H1 (cell line): ENCODE results near the gene CTBP2. TPM values are rescaled to one million over a fixed set of nuclear protein-coding genes. Genes with fewer than 3 reads are reported as not detected.

Source experiments
- CTCF ChIA-PET: fragments of 300-600 bp; sonication (Branson Sonifier 250); formaldehyde crosslinking; loops from one replicate; lab custom pipeline; 2021; ENCODE audit not compliant: partially characterized antibody; lab: Charles Lee
- POLR2A ChIA-PET: fragments of 300-600 bp; sonication (Branson Sonifier 250); formaldehyde crosslinking; loops from one replicate; lab custom pipeline; 2021; ENCODE audit warnings: inconsistent platforms; ENCODE audit not compliant: partially characterized antibody; lab: Charles Lee
- DNase-seq, 2 experiments: peaks; one replicate each; pipeline versions ENCODE4 v3.0.0 to v3.0.0-alpha.2; 2010 to 2022; ENCODE audit warnings: low spot score in 2 of 2, low read depth in 1 of 2, mixed read lengths in 1 of 2
- FAIRE-seq: peaks from 2 replicates; lab custom pipeline; 2011; peaks lifted over from hg19 to GRCh38; lab: Jason Lieb, UNC
- H2AFZ ChIP-seq: 2 replicates; pipeline ENCODE4 v1.8.1; 2012; ENCODE audit warnings: low read length, inconsistent platforms
- H2AK5ac ChIP-seq: 2 replicates; pipeline ENCODE4 v1.6.1; 2013; ENCODE audit warnings: low read depth, low read length
- H2BK120ac ChIP-seq: replicated peaks from 2 replicates; pipeline ENCODE3; 2013; ENCODE audit warnings: low read depth, low read length, inconsistent platforms
- H2BK12ac ChIP-seq: 2 replicates; pipeline ENCODE4 v1.6.1; 2013; ENCODE audit warnings: low read depth, low read length
- H2BK15ac ChIP-seq: 2 replicates; pipeline ENCODE4 v1.6.1; 2013; ENCODE audit warnings: low read length
- H2BK20ac ChIP-seq: 2 replicates; pipeline ENCODE4 v1.6.1; 2013; ENCODE audit warnings: low read length
- H2BK5ac ChIP-seq: 2 replicates; pipeline ENCODE4 v1.6.1; 2013; ENCODE audit warnings: low read depth, low read length
- H3K14ac ChIP-seq: 2 replicates; pipeline ENCODE4 v1.6.1; 2013; ENCODE audit warnings: inconsistent platforms; ENCODE audit not compliant: insufficient read length
- H3K18ac ChIP-seq: 2 replicates; pipeline ENCODE4 v1.6.1; 2013; ENCODE audit warnings: low read length; ENCODE audit errors: extremely low read depth
- H3K23ac ChIP-seq: 2 replicates; pipeline ENCODE4 v1.6.1; 2013; ENCODE audit warnings: inconsistent platforms; ENCODE audit not compliant: insufficient read length
- H3K23me2 ChIP-seq: 2 replicates; pipeline ENCODE4 v1.6.1; 2013; ENCODE audit warnings: low read depth, low read length
- H3K27ac ChIP-seq: 2 replicates; pipeline ENCODE4 v1.6.1; 2011; ENCODE audit warnings: low read depth, low read length, inconsistent platforms
- H3K27me3 ChIP-seq, 4 experiments: replicated peaks in 1 of 4; 1 replicate in 1 of 4; 2 replicates in 3 of 4; pipeline versions ENCODE4 v1.6.1 to v1.8.1; 2011 to 2013; ENCODE audit warnings: low read length in 3 of 4, mild to moderate bottlenecking in 3 of 4, inconsistent platforms in 2 of 4, mixed read lengths in 2 of 4, moderate library complexity in 1 of 4; ENCODE audit not compliant: control insufficient read depth in 3 of 4, insufficient read depth in 3 of 4; ENCODE audit errors: extremely low read depth in 1 of 4
- H3K36me3 ChIP-seq, 4 experiments: 2 replicates each; pipeline versions ENCODE4 v1.6.1 to v1.8.1; 2011 to 2013; ENCODE audit warnings: mild to moderate bottlenecking in 4 of 4, low read length in 3 of 4, moderate library complexity in 2 of 4, control low read depth in 1 of 4, inconsistent platforms in 1 of 4; ENCODE audit not compliant: insufficient read depth in 4 of 4, control insufficient read depth in 2 of 4
- H3K4ac ChIP-seq: replicated peaks from 2 replicates; pipeline ENCODE3; 2013; ENCODE audit warnings: low read length, low read depth, mixed read lengths, inconsistent platforms; ENCODE audit not compliant: insufficient read length
- H3K4me1 ChIP-seq, 4 experiments: replicated peaks in 1 of 4; 1 replicate in 1 of 4; 2 replicates in 3 of 4; pipeline versions ENCODE4 v1.6.1 to v1.8.1; 2011 to 2013; ENCODE audit warnings: low read length in 3 of 4, inconsistent platforms in 2 of 4, mixed read lengths in 1 of 4; ENCODE audit not compliant: insufficient read depth in 4 of 4, control insufficient read depth in 3 of 4
- H3K4me2 ChIP-seq, 2 experiments: 2 replicates each; pipeline versions ENCODE4 v1.6.1 to v1.8.1; 2011 to 2013; ENCODE audit warnings: low read depth in 2 of 2, low read length in 2 of 2, control low read depth in 1 of 2, inconsistent platforms in 1 of 2, mild to moderate bottlenecking in 1 of 2; ENCODE audit not compliant: insufficient read depth in 1 of 2
- H3K4me3 ChIP-seq, 4 experiments: fragments of 200-600, 300-600 bp in 1 of 4; sonication (generic), shearing (Covaris generic), sonication (Bioruptor Twin) in 1 of 4; 2 replicates each; pipeline versions ENCODE4 v1.5.1 to v1.8.1; 2011 to 2016; ENCODE audit warnings: low read length in 4 of 4, low read depth in 3 of 4, control low read depth in 2 of 4, inconsistent platforms in 2 of 4, mild to moderate bottlenecking in 2 of 4, mixed read lengths in 1 of 4, moderate library complexity in 1 of 4; ENCODE audit not compliant: insufficient read depth in 2 of 4; ENCODE audit errors: extremely low read depth in 1 of 4
- H3K56ac ChIP-seq: replicated peaks from 2 replicates; pipeline ENCODE3; 2013; ENCODE audit warnings: low read depth, mild to moderate bottlenecking, mixed read lengths, low read length, inconsistent platforms; ENCODE audit not compliant: insufficient read length
- H3K79me1 ChIP-seq: 2 replicates; pipeline ENCODE4 v1.6.1; 2013; ENCODE audit warnings: low read depth, low read length, control low read depth
- H3K79me2 ChIP-seq, 2 experiments: 2 replicates each; pipeline versions ENCODE4 v1.6.1 to v1.8.1; 2012 to 2013; ENCODE audit warnings: low read length in 2 of 2, mild to moderate bottlenecking in 2 of 2, inconsistent platforms in 1 of 2; ENCODE audit not compliant: insufficient read depth in 2 of 2, control insufficient read depth in 1 of 2
- H3K9ac ChIP-seq, 4 experiments: replicated peaks in 1 of 4; 1 replicate in 1 of 4; 2 replicates in 3 of 4; pipeline versions ENCODE4 v1.6.1 to v1.8.1; 2011 to 2013; ENCODE audit warnings: low read depth in 3 of 4, low read length in 3 of 4, control low read depth in 2 of 4, mild to moderate bottlenecking in 2 of 4, moderate library complexity in 2 of 4, inconsistent platforms in 1 of 4; ENCODE audit errors: extremely low read depth in 1 of 4
- H3K9me3 ChIP-seq, 2 experiments: 2 replicates each; pipeline versions ENCODE4 v1.6.1 to v1.8.1; 2012 to 2013; ENCODE audit warnings: mild to moderate bottlenecking in 2 of 2, moderate library complexity in 2 of 2, control low read depth in 1 of 2, inconsistent platforms in 1 of 2, low read depth in 1 of 2, low read length in 1 of 2, mixed read lengths in 1 of 2; ENCODE audit not compliant: insufficient read depth in 2 of 2
- H4K20me1 ChIP-seq, 2 experiments: replicated peaks in 1 of 2; 2 replicates each; pipeline versions ENCODE3 to v1.8.1; 2011 to 2013; ENCODE audit warnings: inconsistent platforms in 2 of 2, low read length in 2 of 2, mild to moderate bottlenecking in 1 of 2; ENCODE audit not compliant: insufficient read depth in 2 of 2, control insufficient read depth in 1 of 2
- H4K5ac ChIP-seq: 2 replicates; pipeline ENCODE4 v1.6.1; 2013; ENCODE audit warnings: low read length, low read depth, mixed read lengths, inconsistent platforms; ENCODE audit not compliant: insufficient read length
- H4K8ac ChIP-seq: 2 replicates; pipeline ENCODE4 v1.8.0; 2013; ENCODE audit warnings: mild to moderate bottlenecking, moderate library complexity, low read length, inconsistent platforms; ENCODE audit not compliant: insufficient read depth; ENCODE audit errors: extremely low read depth
- H4K91ac ChIP-seq: replicated peaks from 2 replicates; pipeline ENCODE3; 2013; ENCODE audit warnings: low read length, mixed read lengths, inconsistent platforms; ENCODE audit not compliant: insufficient read length
- BACH1 ChIP-seq: IDR thresholded peaks from 2 replicates; pipeline ENCODE4 v1.6.1; 2012; ENCODE audit warnings: low read length, improper control_type of control experiment
- CBX8 ChIP-seq: fragments of 300-800, 300-1000 bp; sonication (generic); IDR thresholded peaks from 2 replicates; pipeline ENCODE4 v1.7.1; 2016; ENCODE audit warnings: low read depth, low read length, borderline replicate concordance
- EZH2 ChIP-seq: fragments of 200-600 bp; sonication (generic); IDR thresholded peaks from 2 replicates; pipeline ENCODE4 v1.7.1; 2012; ENCODE audit warnings: low read depth, mild to moderate bottlenecking, moderate library complexity, low read length, inconsistent platforms; ENCODE audit not compliant: severe bottlenecking
- GTF2F1 ChIP-seq: IDR thresholded peaks from 2 replicates; pipeline ENCODE4 v1.6.1; 2012; ENCODE audit warnings: low read depth, low read length, improper control_type of control experiment, borderline replicate concordance
- HDAC6 ChIP-seq: IDR thresholded peaks from one replicate; pipeline ENCODE4 v1.7.1; 2012; ENCODE audit warnings: low read depth, mild to moderate bottlenecking, inconsistent platforms, low read length, moderate library complexity
- MAFK ChIP-seq: IDR thresholded peaks from 2 replicates; pipeline ENCODE4 v1.6.1; 2012; ENCODE audit warnings: low read depth, mild to moderate bottlenecking, improper control_type of control experiment, low read length
- RNF2 ChIP-seq: fragments of 200-900, 300-1000 bp; sonication (generic); IDR thresholded peaks from 2 replicates; pipeline ENCODE4 v1.7.1; 2016; ENCODE audit warnings: borderline replicate concordance, low read depth, mild to moderate bottlenecking, antibody characterized with exemption, low read length; ENCODE audit not compliant: poor library complexity, severe bottlenecking; ENCODE audit errors: missing control alignments
- WGBS, 2 experiments: shearing (Covaris generic) in 1 of 2; methylation state at CpG; one replicate each; pipeline versions ENCODE4 v1.1.6 to v1.1.7; 2013 to 2015; ENCODE audit warnings: low lambda C conversion rate in 2 of 2, mixed read lengths in 2 of 2, inconsistent platforms in 1 of 2, low coverage in 1 of 2, missing lambda C conversion rate in 1 of 2; ENCODE audit not compliant: insufficient replicate concordance in 2 of 2, insufficient coverage in 1 of 2, insufficient read length in 1 of 2; ENCODE audit errors: extremely low coverage in 1 of 2, missing lambda C conversion rate in 1 of 2; 5-methylcytosine and 5-hydroxymethylcytosine counted together
- polyA plus RNA-seq, 7 experiments: library from polyadenylated mRNA; depleted of rRNA in 3 of 7; stranded (reverse) in 5 of 7; unstranded in 2 of 7; fragments of >200 nt in 5 of 7; fragments of 200-250 nt in 2 of 7; gene quantifications; 1 replicate in 5 of 7; 2 replicates in 1 of 7; 4 replicates in 1 of 7; pipeline versions ENCODE4 v1.2.1 to v1.2.3, GENCODE V29; 2011 to 2013; ENCODE audit warnings: missing spikeins in 2 of 7, mixed read lengths in 2 of 7
- total RNA-seq: library from RNA; stranded (reverse); fragmentation: NEBNext Ultra II Directional; extraction: Animal tissue kit (Norgen Biotek cat#: 25700); gene quantifications from 2 replicates; pipeline ENCODE4 v1.2.1, GENCODE V29; 2021
- TF ChIP-seq, protein P1 (sequence below): IDR thresholded peaks from 2 replicates; pipeline ENCODE4 v1.6.1; 2011; ENCODE audit warnings: low read length, improper control_type of control experiment
- TF ChIP-seq, protein P2 (sequence below): IDR thresholded peaks from 2 replicates; pipeline ENCODE4 v1.6.1; 2012; ENCODE audit warnings: inconsistent platforms

The CTBP2 gene
- total and polyA plus RNA-seq, 2 of the 8 experiments (the other 6 are each of a cell fraction or from before 2014, with no cell fraction given), result 208 to 221 TPM

DNA sequence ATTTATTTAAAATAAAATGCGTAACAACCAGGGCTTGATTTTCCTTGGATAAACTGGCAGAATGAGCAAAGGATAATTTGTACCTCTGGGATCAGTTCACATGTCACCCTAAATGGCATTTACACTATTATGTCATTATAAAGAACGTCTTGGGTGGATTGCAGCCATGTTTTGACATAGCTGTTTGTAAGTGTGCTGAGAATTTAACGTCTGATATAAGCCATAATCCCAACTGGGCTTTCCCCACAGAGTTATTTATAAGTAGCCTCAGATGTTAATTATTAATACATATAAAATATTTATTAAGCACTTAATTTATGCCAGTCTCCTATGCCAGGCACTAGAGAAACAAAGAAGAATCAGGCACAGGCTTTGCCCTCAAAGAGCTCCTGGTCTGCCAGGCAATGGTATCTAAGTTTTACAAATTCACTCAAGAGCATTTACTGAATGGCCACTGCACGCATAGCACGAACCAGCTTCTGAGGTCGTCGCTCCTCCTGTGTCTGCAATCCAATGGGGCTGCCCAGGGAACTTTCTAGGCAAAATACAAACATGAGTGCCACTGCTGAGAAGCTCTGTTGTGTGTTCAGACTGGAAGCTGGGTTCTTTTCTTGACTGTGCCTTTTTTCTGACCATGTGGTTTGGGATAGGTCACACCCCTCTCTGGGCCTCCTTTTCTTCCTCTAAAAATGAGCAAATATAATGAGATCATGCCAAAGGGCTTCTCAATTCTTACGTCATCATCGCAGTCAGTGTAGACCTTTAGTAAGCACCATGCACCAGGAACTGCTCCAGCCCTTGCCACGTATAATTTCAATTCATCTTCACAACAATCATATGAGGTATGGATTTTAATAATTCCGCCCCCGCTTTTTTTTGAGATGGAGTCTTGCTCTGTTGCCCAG, 11.3 kb upstream of the CTBP2 start:
- CTCF ChIA-PET, result no interaction called here
- no peak for TF ChIP-seq HDAC6
- TF ChIP-seq EZH2, result no peak
- no peak for TF ChIP-seq MAFK
- TF ChIP-seq CBX8, result no peak
- TF ChIP-seq BACH1, result no peak
- TF ChIP-seq GTF2F1, result no peak
- TF ChIP-seq RNF2, result no peak
- TF ChIP-seq, protein P1, sequence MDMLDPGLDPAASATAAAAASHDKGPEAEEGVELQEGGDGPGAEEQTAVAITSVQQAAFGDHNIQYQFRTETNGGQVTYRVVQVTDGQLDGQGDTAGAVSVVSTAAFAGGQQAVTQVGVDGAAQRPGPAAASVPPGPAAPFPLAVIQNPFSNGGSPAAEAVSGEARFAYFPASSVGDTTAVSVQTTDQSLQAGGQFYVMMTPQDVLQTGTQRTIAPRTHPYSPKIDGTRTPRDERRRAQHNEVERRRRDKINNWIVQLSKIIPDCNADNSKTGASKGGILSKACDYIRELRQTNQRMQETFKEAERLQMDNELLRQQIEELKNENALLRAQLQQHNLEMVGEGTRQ, result no peak
- TF ChIP-seq, protein P2, sequence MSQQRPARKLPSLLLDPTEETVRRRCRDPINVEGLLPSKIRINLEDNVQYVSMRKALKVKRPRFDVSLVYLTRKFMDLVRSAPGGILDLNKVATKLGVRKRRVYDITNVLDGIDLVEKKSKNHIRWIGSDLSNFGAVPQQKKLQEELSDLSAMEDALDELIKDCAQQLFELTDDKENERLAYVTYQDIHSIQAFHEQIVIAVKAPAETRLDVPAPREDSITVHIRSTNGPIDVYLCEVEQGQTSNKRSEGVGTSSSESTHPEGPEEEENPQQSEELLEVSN, result no peak

More for the DNA sequence above, 11.3 kb upstream of the CTBP2 start:
- Histone ChIP-seq H3K9me3 (no peaks in the 10 kb centered on the region), H2AK5ac (no peak overlapping the region), H2BK120ac (no peak overlapping the region), H2BK20ac (0 out of 2 replicates have a peak overlapping the region, but pooled peaks have one; percentile 21), H3K18ac (no peak overlapping the region), H2BK12ac (no peak overlapping the region), H3K4me3 (no peak overlapping the region), H3K79me1 (no peaks in the 10 kb centered on the region), H3K4me1 (no peaks in the 10 kb centered on the region), H3K27ac (no peak overlapping the region), H3K36me3 (no peaks in the 10 kb centered on the region), H3K14ac (no peak overlapping the region), H4K20me1 (no peaks in the 10 kb centered on the region), H2BK5ac (no peak overlapping the region), H2BK15ac (no peak overlapping the region), H2AFZ (no peak overlapping the region), H3K56ac (no peak overlapping the region), H4K8ac (no peak overlapping the region), H3K4ac (no peak overlapping the region), H3K23me2 (no peaks in the 10 kb centered on the region), H4K5ac (no peak overlapping the region), H4K91ac (no peak overlapping the region), H3K9ac (no peak overlapping the region), H3K79me2 (no peaks in the 10 kb centered on the region), H3K4me2 (no peak overlapping the region), H3K23ac (no peak overlapping the region), H3K27me3 (no peaks in the 10 kb centered on the region)
- POLR2A ChIA-PET, result interaction anchor here (0.8 to 0.9 kb wide), 2 partner anchors 9 to 36 kb away, joined by 3 to 4 read pairs; no protein-coding TSS in a partner anchor
- no peak for FAIRE-seq
- no peak for DNase-seq
- 88% methylated on average over 12 of the region's 12 CpGs; no CpG with 5 or more reads in 1 of the 2 experiments for WGBS, 2 experiments
